HepG2 (cell line): ENCODE results near the gene FGFR3. TPM values are rescaled to one million over a fixed set of nuclear protein-coding genes. Genes with fewer than 3 reads are reported as not detected.
A peak's percentile ranks its signal among the peaks of the same experiment; 100 is the strongest.

Source experiments
- ETV6 ChIP-seq: sonication (generic); formaldehyde crosslinking; conservative IDR thresholded peaks from 2 replicates; pipeline ENCODE4 v1.4.0; 2020; ENCODE audit warnings: missing genetic modification reagents
- FOSL1 ChIP-seq: sonication (generic); formaldehyde crosslinking; IDR thresholded peaks from 2 replicates; pipeline ENCODE4 v1.9.0; 2021; ENCODE audit warnings: missing genetic modification reagents, borderline replicate concordance
- FOXJ3 ChIP-seq: sonication (generic); formaldehyde crosslinking; IDR thresholded peaks from 2 replicates; pipeline ENCODE4 v1.4.0; 2020; ENCODE audit warnings: missing genetic modification reagents, mild to moderate bottlenecking, borderline replicate concordance
- GATAD1 ChIP-seq: IDR thresholded peaks from 2 replicates; pipeline ENCODE4 v1.6.1; 2016; ENCODE audit warnings: missing genetic modification reagents, missing compliant biosample characterization
- GLI4 ChIP-seq: sonication (generic); formaldehyde crosslinking; IDR thresholded peaks from 2 replicates; pipeline ENCODE4 v1.5.1; 2020; ENCODE audit warnings: missing genetic modification reagents, mild to moderate bottlenecking, moderate library complexity, borderline replicate concordance
- JUN ChIP-seq: sonication (generic); formaldehyde crosslinking; IDR thresholded peaks from 2 replicates; pipeline ENCODE4 v1.4.0; 2020; ENCODE audit warnings: mild to moderate bottlenecking, missing genetic modification reagents
- KMT2A ChIP-seq: sonication (generic); formaldehyde crosslinking; IDR thresholded peaks from 2 replicates; pipeline ENCODE4 v1.4.0; 2020; ENCODE audit warnings: missing genetic modification reagents
- NFE2L2 ChIP-seq: fragments of 150-350 bp; IDR thresholded peaks from 2 replicates; pipeline ENCODE4 v1.6.1; 2014; ENCODE audit warnings: low read length
- NONO ChIP-seq, 2 experiments: fragments of 450-650 bp in 1 of 2; sonication (generic) in 1 of 2; formaldehyde crosslinking in 1 of 2; IDR thresholded peaks in 1 of 2; conservative IDR thresholded peaks in 1 of 2; 2 replicates each; pipeline versions ENCODE4 v1.6.1 to v1.8.0; 2017 to 2022; ENCODE audit warnings: mild to moderate bottlenecking in 1 of 2, missing genetic modification reagents in 1 of 2, moderate library complexity in 1 of 2
- NR0B2 ChIP-seq: sonication (generic); formaldehyde crosslinking; IDR thresholded peaks from 2 replicates; pipeline ENCODE4 v1.4.0; 2020; ENCODE audit warnings: mild to moderate bottlenecking, missing genetic modification reagents
- NRL ChIP-seq: sonication (generic); formaldehyde crosslinking; IDR thresholded peaks from 2 replicates; pipeline ENCODE4 v1.5.0; 2020; ENCODE audit warnings: missing genetic modification reagents, mild to moderate bottlenecking, moderate library complexity, borderline replicate concordance
- SKIL ChIP-seq: sonication (generic); formaldehyde crosslinking; IDR thresholded peaks from 2 replicates; pipeline ENCODE4 v1.8.0; 2022; ENCODE audit warnings: missing genetic modification reagents, mild to moderate bottlenecking, moderate library complexity, borderline replicate concordance
- SNRNP70 ChIP-seq: fragments of 200-400 bp; formaldehyde crosslinking; IDR thresholded peaks from 2 replicates; pipeline ENCODE4 v1.6.1; 2017; ENCODE audit warnings: mild to moderate bottlenecking, low read depth, low read length, moderate library complexity
- SYNCRIP ChIP-seq: fragments of 200-400 bp; formaldehyde crosslinking; IDR thresholded peaks from 2 replicates; pipeline ENCODE4 v1.6.1; 2018; ENCODE audit warnings: mild to moderate bottlenecking, low read depth, low read length; ENCODE audit not compliant: insufficient read depth
- TMF1 ChIP-seq: sonication (generic); formaldehyde crosslinking; IDR thresholded peaks from 2 replicates; pipeline ENCODE4 v1.8.1; 2022; ENCODE audit warnings: low read depth, missing genetic modification reagents
- YEATS2 ChIP-seq: sonication (generic); formaldehyde crosslinking; IDR thresholded peaks from 2 replicates; pipeline ENCODE4 v1.4.0; 2020; ENCODE audit warnings: missing genetic modification reagents, borderline replicate concordance
- ZBTB42 ChIP-seq: sonication (generic); formaldehyde crosslinking; IDR thresholded peaks from 2 replicates; pipeline ENCODE4 v1.5.0; 2020; ENCODE audit warnings: mild to moderate bottlenecking, missing genetic modification reagents
- ZNF12 ChIP-seq: sonication (generic); formaldehyde crosslinking; IDR thresholded peaks from 2 replicates; pipeline ENCODE4 v1.5.0; 2020; ENCODE audit warnings: missing genetic modification reagents
- ZNF280D ChIP-seq: sonication (generic); formaldehyde crosslinking; IDR thresholded peaks from 2 replicates; pipeline ENCODE4 v1.5.1; 2020; ENCODE audit warnings: mild to moderate bottlenecking, missing genetic modification reagents
- ZNF337 ChIP-seq: sonication (generic); formaldehyde crosslinking; IDR thresholded peaks from 2 replicates; pipeline ENCODE4 v1.5.1; 2020; ENCODE audit warnings: missing genetic modification reagents, low read depth, mild to moderate bottlenecking, borderline replicate concordance
- ZNF556 ChIP-seq: sonication (generic); formaldehyde crosslinking; IDR thresholded peaks from 2 replicates; pipeline ENCODE4 v1.4.0; 2020; ENCODE audit warnings: mild to moderate bottlenecking, missing genetic modification reagents, borderline replicate concordance
- ZNF749 ChIP-seq: sonication (generic); formaldehyde crosslinking; IDR thresholded peaks from 2 replicates; pipeline ENCODE4 v1.8.0; 2022; ENCODE audit warnings: mild to moderate bottlenecking, missing genetic modification reagents, moderate library complexity, borderline replicate concordance
- ZNF775 ChIP-seq: sonication (generic); formaldehyde crosslinking; IDR thresholded peaks from 2 replicates; pipeline ENCODE4 v1.4.0; 2020; ENCODE audit warnings: missing genetic modification reagents, mild to moderate bottlenecking, moderate library complexity, borderline replicate concordance
- polyA plus RNA-seq, 8 experiments: library from polyadenylated mRNA; depleted of rRNA in 3 of 8; stranded (reverse) in 7 of 8; unstranded in 1 of 8; fragments of >200 nt; fragmentation: Illumina TruSeq in 4 of 8; extraction: Trizol in 4 of 8; gene quantifications; 2 replicates each; pipeline versions ENCODE4 v1.2.1 to v1.2.3, GENCODE V29; 2011 to 2016; ENCODE audit warnings: low read depth in 4 of 8, missing spikeins in 1 of 8, mixed read lengths in 1 of 8; ENCODE audit not compliant: insufficient read depth in 1 of 8
- total RNA-seq, 5 experiments: library from RNA; depleted of rRNA; stranded (reverse); fragments of >200 nt; fragmentation: Illumina TruSeq; extraction: Trizol; gene quantifications; 2 replicates each; pipeline ENCODE4 v1.2.3, GENCODE V29; 2016; ENCODE audit warnings: low read depth in 1 of 5

The FGFR3 gene
- total and polyA plus RNA-seq, 2 of the 13 experiments (the other 11 are each of a cell fraction or from before 2014, with no cell fraction given): 103 to 109 TPM

GRCh38 chr4:1746919-1747602 is 46.0 kb upstream of the FGFR3 start (continued):
- peak; percentile 87; the same call in 1 of the 2 replicates for TF ChIP-seq ZNF280D
- no peak for TF ChIP-seq JUN (CRISPR knock-in tag)
- TF ChIP-seq ZNF749: no peak
- TF ChIP-seq GATAD1 (CRISPR knock-in tag): peak; percentile 39
- no peak for TF ChIP-seq GLI4 (CRISPR knock-in tag)
- TF ChIP-seq FOXJ3 (CRISPR knock-in tag): peak; percentile 93
- TF ChIP-seq SKIL (CRISPR knock-in tag): no peak
- peak; percentile 40; the same call in 1 of the 2 replicates for TF ChIP-seq ZNF12 (CRISPR knock-in tag)
- TF ChIP-seq ZBTB42 (CRISPR knock-in tag): 0 out of 2 replicates have a peak, but pooled peaks have one; percentile 70
- TF ChIP-seq ETV6 (CRISPR knock-in tag): no peak; the same call in 1 of the 2 replicates
- peak; percentile 29; the same call in 1 of the 2 replicates for TF ChIP-seq YEATS2 (CRISPR knock-in tag)
- no peak for TF ChIP-seq ZNF556 (CRISPR knock-in tag)
- peak; percentile 37; the same call in 1 of the 2 replicates for TF ChIP-seq NRL
- TF ChIP-seq SYNCRIP: no peak
- no peak for TF ChIP-seq ZNF337 (CRISPR knock-in tag)
- 0 out of 2 replicates have a peak, but pooled peaks have one; percentile 17 for TF ChIP-seq KMT2A (CRISPR knock-in tag)
- TF ChIP-seq NONO (IDR thresholded peaks at IDR 0.05): no peak
- TF ChIP-seq NONO (CRISPR knock-in tag; conservative IDR thresholded peaks at IDR 0.05): no peak
- no peak for TF ChIP-seq SNRNP70
- TF ChIP-seq FOSL1: peak; percentile 42; the same call in 1 of the 2 replicates
- TF ChIP-seq NFE2L2: no peak
- TF ChIP-seq TMF1 (CRISPR knock-in tag): no peak
- TF ChIP-seq ZNF775 (CRISPR knock-in tag): no peak
- TF ChIP-seq NR0B2 (CRISPR knock-in tag): no peak; the same call in 1 of the 2 replicates
